OCI-LY3 (cell line): ENCODE measurements around the gene SH2B3.

Experiments used
- CTCF ChIP-seq: fragments of 200-600, 300-600 bp; sonication (generic); IDR thresholded peaks from 2 replicates; pipeline ENCODE4 v1.5.1; 2014; ENCODE audit warnings: antibody characterized with exemption, low read length, low read depth
- EZH2phosphoT487 ChIP-seq: fragments of 200-600 bp; shearing (Covaris generic); IDR thresholded peaks from 2 replicates; pipeline ENCODE4 v1.6.1; 2018; ENCODE audit warnings: antibody characterized with exemption, mixed run types, low read depth

GRCh38 chr12:111440152-111440551, 34.4 kb downstream of the SH2B3 start:
- TF ChIP-seq CTCF (no peak), EZH2phosphoT487 (no peak)
